GM21619 (cell line): ENCODE measurements around the gene KCTD14.
"Not testable (repeated sequence)": the region's sequence is repeated elsewhere in the genome, so short reads cannot be mapped to it uniquely, and the experiment has no call there.

Experiments
- ATAC-seq: cut with Tn5 transposase; IDR thresholded peaks from one replicate; pipeline ENCODE4 v1.9.1; 2021; ENCODE audit not compliant: unreplicated experiment

Gene KCTD14, protein sequence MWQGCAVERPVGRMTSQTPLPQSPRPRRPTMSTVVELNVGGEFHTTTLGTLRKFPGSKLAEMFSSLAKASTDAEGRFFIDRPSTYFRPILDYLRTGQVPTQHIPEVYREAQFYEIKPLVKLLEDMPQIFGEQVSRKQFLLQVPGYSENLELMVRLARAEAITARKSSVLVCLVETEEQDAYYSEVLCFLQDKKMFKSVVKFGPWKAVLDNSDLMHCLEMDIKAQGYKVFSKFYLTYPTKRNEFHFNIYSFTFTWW

DNA sequence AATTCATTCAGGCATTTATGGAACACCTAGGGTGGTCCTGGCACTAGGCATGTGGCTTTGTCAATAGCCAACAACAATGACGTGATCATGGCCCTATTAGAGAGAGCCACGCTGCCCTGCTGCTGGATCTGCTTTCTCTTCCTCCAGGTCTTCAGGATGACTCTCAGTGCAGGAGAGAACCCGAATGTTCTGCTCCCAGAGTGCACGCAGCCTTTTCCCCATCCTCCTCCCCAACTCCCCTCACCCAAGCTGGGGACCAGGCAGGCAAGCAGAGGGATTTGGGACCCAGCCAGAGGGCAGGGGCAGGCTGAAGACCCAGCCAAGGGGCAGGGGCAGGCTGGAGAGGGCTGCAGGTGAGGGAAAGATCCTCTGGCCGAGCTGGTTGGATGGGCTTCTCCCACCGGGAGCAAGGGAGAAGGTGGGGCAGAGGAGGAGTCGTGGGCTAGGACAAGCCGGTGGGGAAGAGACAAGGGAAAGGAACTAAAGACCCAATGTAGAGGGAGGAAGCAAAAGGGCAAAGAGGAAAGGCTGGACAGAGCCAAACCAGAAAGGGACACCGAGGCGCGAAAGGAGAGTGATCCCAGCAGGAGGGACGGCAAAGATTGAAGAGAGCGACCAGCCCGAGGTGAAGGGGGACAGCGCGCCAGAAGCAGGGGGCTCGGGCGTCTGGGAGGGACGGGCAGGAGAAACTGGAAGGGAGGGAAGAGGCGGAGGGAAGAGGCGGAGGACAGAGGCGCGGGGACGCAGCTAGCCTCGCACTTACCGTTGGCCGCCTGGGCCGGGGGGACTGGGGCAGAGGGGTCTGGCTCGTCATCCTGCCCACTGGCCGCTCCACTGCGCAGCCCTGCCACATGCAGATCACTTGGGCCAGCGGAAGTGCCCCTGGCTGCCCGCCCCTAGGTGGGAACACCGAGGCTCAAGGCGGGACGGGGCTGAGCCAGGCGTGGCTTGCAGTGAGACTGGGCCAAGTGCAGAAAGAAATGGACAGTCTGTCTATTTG lies at the start of gene KCTD14:
KCTD14 (minus strand) TSS at position 880 of the 1,000 bp plus-strand sequence; CDS start at position 853, 27 bp downstream.
- no peak for ATAC-seq

DNA sequence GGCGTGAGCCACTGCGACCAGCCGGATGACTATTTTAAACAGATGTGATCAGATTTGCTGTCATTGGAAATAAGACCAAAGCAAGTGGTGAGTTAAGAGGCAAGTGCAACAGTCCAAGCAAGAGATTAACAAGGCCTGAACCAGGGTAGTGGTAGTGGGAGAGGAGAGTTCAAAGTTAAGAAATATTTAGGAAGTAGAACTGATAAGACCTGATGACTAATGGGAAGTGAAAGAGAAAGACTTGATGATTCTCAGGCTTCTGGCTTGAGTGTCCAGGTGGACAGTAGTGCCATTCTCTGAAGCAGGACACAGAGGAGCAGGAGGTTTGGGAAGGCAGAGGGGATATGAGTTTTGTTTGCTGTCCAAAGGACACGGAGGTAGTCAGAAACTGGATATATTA lies 49.4 kb upstream of the KCTD14 start:
- ATAC-seq, result no peak

DNA sequence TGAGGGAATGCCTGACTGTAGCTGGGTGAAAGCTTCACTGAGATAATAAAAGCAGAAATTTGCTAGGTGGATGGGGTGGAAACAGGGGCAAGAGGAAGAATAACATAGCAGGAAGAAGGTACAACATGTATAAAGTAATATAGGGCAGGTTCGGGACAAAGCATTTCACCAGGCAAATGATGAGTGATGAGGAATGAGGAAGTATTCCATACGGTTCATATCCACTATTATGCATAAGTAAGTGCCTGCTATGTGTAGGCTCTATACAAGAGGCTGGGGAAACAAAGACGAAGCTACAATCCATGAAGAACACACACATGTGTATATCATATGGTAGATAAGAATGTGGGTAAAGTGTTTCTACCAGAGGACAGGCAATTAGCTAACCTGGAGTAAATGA lies 48.6 kb upstream of the KCTD14 start:
- ATAC-seq, result no peak

DNA sequence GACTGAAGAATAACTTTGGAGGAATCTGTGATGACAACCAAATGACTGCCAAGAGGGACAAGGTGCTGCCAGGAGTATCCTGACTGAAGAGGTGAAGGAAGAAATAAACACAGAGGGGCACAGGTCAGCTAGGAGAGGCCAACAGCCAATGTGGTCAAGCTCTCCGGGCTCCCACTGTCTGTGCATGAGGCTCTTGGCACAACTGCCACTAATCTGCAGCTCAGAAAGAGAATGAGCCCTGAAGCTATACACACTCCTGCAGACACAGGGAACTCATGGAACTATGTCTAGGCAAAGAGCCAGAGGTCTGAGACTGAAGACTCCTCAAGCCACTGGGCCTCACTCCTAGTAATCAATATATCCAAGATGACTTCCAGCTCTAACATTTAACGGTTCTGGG lies 47.5 kb upstream of the KCTD14 start:
- ATAC-seq, result no peak

DNA sequence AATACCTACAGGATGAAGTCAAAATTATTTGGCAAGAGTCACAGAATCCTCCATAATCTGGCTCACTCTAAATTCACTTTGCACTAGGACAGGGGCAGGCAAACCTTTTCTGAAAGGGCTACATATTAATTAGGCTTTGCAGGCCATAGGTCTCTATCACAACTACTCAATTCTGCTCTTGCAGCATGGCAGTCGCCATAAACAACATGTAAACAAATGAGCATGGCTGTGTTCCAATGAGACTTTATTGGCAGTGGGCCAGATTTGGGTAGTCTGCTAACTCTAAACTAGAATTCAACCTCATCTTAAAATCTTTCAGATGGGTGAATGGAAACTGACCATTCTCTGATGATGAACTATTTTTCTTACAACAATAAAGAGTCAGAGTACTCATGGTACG lies 46.4 kb upstream of the KCTD14 start:
- no peak for ATAC-seq

DNA sequence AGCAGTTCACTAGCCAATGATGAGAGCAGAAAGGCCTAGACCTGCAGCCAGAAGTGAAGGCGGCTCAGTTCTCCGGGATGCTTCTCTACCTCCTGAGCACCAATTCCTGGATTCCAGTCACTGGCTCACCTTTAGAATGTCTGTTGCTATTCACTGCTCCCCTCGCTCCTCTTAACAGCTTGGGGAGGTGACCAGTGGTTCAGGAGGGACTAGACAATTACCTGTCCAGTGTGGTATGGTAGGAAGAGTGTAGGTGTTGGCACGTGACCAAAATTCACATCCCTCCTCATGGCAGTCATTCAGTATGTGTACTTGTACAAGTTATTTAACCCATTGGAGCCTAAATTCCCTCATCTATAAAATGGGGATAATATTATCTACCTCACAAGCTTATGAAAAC lies 44.6 kb upstream of the KCTD14 start:
- ATAC-seq, result no peak

DNA sequence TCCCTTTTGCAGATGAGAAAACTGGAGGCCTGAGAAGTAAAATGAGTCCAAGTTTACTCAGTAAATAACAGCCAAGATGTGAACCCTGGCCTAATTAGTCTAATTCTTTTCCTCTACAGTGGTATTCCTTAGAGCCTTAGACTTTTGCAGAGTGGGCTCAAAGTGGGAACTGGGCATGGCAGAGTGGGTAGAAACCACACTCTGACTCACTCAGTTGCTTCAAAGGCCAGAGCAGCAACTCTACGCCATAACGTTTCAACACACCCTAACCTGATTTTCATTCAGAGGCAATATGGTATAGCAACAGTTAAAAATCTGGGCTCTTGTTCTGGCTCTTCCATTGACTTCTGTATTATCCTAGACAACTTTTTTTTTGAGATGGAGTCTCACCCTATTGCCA lies 43.4 kb upstream of the KCTD14 start:
- ATAC-seq, result no peak

DNA sequence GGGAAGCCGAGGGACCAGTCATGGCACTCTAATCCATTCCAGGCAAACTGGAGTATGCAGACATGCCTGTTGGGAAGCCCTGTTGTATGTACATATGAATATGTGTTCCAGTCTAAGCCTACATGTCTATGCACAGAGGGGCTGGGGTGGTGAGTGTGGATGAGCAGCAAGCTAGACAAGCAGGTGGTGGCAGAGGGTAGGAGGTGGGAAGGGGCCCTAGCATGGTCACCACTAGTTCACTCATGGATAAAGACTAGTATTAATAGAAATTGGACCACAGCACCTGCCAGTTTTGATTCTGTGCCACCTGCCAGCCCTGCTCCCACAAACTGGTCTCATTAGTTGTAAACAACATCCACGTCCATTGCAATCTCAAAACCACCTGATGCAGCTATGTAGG lies 42.1 kb upstream of the KCTD14 start:
- ATAC-seq, result no peak

DNA sequence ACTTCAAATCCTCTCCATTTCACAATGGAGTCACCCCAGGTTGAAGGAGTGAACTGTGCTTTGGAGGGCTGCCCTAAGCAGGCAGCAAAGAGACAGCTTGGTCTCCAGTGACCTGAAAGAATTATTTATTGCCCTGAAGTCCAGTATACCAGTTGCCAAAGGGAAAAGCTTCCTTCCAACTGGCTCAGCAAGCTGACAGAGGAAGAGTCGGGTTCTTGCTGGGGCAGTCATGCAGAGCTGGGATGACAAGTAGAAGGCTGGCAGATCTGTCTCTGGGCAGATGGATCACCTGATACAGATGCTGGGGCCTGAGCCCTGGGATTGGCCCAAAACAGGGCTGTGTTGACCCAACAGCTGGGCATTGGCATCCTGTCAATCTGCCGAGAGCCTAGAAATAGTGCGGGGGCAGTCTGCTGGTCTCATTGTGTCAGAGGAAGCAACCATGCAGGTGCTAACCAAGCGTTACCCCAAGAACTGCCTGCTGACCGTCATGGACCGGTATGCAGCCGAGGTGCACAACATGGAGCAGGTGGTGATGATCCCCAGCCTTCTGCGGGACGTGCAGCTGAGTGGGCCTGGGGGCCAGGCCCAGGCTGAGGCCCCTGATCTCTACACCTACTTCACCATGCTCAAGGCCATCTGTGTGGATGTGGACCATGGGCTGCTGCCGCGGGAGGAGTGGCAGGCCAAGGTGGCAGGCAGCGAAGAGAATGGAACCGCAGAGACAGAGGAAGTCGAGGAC lies 40.5 kb upstream of the KCTD14 start, which contains the start of gene THRSP:
THRSP (plus strand) TSS at position 422 of the 742 bp plus-strand sequence; CDS start at position 443, 21 bp downstream.
- no peak for ATAC-seq

DNA sequence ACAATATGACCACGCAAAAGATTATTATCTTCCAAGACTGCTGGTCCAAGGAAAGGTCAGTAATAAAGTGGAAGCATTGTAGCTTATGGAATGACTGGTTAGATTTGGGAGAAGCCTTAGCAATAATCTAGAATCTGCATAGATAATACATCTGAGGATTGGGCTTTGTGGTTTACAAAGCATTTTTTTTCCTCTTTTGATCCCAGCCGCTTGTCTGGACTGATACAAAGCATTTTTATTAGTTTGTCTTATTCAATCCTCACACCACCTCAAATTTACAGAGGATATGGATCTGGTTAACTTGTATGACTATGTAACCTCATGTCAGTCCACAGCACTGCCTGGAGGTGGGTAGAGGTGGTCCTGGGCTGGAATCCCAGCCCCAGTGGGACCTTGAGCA lies 39.6 kb upstream of the KCTD14 start:
- no peak for ATAC-seq

DNA sequence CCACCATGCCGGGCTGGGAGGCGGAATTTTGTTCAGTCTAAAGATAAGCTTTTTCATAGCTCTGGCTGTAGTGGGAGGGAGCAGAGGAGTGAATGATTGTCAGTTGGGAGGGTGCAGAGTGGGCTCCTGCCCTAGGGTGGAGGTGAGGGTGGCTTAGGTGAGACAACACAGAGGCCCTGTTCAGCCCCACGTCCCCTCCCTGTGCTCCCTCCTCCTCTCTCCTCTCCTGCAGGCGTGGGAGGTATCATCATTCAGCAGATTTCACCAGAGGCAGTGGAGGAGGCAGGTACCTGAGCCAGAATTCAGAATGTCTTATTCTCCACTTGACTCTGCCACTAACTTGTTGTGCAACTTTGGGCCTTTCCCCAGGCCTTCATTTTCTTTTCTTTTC lies 38.8 kb upstream of the KCTD14 start:
- no peak for ATAC-seq

DNA sequence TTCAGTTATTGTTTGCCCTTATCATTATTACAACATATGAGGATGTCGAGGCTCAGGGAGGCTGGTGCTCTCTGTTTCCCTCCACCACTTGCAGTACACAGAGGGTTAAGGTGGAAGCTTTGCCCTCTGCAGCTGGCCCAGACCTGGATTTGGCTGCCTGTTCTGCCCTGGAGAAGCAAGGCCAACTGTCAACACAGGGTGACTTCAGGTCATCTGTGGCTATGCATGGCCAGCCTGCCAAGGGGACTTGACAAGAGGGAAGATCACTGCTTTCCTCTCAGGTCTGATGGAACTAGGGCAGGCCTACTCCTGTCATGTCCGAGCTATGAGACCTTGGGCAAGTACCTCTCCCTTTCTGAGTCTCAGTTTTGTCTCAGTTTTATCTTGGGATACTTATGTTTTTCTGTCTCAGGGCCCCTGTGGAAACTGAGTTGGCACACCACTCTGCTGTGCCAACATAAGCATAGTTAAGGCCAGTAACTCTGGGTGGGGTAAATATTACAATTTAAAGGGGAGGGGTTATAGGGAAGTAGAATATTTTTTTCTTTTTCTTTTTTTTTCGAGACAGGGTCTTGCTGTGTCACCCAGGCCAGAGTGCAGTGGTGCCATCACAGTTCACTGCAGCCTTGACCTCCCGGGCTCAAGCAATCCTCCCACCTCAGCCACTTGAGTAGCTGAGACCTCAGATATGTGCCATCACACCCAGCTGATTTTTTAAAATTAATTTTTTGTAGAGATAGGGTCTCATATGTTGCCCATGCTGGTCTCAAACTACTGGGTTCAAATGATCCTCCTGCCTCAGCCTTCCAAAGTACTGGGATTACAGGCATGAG lies 38.2 kb upstream of the KCTD14 start:
- ATAC-seq, result no peak

DNA sequence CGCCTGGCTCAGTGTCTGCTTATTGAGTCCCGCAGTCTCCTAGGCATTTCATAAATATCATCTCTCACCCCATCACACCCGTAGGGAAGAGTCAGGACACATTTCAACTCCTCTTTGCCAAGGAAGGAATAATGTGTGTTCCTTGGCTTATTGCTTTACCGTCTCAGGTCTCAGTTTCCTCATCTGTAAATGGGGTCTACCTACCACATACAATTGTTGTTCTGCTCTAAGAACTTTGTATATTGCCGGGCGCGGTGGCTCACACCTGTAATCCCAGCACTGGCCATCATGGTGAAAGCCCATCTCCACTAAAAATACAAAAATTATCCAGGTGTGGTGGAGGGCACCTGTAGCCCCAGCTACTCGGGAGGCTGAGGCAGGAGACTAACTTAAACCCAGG lies 37.5 kb upstream of the KCTD14 start:
- no peak for ATAC-seq

DNA sequence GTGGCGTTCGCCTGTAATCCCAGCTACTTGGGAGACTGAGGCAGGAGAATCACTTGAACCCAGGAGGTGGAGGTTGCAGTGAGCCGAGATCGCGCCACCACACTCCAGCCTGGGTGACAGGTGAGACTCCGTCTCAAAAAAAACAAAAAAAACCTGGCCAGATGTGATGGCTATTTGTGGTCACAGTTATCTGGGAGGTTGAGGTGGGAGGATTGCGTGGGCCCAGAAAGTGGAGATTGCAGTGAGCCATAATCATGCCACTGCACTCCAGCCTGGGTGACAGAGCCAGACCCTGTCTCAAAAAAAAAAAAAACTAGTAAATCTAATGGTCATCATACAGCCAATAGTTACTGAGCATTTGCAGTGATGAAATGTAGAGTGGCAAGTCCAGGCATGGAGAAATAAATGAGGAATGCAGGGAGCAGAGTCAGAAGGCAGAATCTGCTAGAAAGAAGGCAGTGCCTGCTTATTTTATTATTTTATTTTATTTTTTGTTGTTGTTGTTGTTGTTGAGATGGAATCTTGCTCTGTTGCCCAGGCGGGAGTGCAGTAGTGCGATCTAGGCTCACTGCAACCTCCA lies 36.8 kb upstream of the KCTD14 start:
- ATAC-seq, result not testable (repeated sequence)

DNA sequence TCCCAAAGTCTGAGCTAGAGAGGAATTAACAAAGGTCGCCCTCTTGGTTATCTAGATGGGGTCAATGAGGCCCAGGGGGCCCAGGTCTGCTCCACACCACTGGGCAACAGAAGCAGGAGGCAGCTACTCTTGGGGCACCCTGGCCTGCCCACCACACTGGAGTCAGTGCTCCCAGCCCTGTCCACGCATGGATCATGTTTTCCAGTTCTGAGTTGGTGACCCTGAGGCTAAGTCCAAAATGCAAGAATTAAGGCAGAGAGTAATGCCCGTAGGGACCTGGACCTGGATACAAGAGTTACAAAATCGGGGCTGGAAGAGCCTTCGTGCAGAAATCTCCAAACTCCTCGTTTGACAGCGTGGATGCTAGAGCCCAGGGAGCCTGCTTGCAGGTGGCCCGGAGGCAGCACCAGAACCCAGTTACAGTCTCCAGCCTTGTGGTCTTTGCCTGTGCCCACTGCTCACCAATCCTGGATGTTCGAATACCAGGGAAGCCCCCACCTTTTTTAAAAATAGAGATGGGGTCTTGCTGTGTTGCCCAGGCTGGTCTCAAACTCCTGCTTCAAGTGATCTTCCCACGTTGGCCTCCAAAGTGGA lies 34.5 kb upstream of the KCTD14 start:
- ATAC-seq, result no peak

DNA sequence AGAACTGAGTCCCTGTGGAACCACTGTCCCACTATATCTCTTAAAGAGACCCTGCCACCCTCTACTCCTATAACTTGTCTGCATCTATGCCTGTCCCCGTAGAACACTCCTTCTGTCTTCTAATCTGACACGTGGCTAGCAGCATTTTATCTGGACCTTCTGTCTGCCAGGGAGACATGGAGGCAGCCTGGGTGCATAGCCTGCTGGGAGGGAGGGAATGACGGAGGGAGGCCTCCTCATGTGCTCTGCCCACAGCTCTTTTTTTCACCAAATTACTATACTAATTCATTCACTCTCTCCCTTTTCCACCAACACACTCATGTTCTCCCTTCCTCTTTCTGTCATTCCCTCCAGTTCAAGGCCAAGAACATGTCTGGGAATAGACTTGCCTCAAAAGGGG lies 33.0 kb upstream of the KCTD14 start:
- no peak for ATAC-seq

DNA sequence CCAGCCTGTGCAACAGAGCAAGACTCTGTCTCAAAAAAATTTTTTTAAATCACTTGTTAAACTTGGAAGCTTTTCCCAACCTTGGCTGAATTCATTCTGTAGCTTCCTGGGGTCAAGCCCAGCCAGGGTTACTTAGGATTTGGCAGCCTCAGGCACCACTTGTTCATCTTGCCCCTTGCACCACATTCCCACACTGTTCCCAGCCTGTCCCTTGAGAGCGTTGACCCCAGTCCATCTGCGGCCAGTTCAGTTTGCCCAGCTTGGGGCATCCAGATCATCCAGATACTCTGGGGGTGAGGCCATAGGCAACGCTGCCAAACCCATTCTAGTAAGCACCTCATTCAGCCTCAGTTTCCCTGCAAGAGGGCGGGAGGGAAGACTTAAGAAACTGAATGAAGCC lies 31.9 kb upstream of the KCTD14 start:
- no peak for ATAC-seq

DNA sequence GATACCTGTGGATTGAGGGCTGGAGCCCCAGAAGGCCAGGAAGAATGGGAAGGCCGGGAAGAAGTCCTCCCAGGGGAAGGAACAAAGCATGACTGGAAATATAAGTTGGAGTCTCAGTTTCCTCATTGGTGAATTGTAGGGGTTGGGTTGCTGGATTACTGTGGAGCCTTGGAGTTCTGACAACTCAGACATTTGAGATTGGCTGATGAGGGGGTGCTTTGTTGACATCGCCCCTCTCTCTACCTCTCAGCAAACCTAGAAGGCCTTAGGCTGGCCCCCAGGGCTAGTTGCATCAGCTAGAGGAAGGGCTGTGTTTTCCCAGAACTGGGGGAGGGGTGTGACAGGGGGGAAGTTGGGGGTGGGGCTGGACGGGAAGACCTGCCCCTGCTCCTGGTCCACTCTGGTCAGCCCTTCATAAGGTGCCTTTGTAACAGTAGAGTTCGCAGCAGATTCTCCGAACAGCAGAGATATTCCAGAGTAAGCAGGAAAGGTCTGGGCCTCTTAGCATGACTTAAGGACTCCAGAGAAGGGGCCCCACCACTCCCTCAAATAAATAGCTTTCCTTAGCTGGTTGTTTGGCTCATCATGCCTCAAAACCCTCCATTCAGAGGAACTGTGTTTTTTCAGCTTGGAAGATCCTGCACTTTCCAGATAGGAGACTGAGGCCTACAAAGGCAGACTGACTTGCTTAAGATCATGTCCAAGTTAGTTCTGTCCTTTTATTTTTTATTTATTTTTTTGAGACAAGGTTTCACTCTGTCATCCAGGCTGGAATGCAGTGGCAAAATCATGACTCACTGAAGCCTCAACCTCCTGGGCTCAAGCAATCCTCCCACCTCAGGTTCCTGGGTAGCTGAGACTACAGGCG lies 28.1 kb upstream of the KCTD14 start:
- ATAC-seq, result no peak

DNA sequence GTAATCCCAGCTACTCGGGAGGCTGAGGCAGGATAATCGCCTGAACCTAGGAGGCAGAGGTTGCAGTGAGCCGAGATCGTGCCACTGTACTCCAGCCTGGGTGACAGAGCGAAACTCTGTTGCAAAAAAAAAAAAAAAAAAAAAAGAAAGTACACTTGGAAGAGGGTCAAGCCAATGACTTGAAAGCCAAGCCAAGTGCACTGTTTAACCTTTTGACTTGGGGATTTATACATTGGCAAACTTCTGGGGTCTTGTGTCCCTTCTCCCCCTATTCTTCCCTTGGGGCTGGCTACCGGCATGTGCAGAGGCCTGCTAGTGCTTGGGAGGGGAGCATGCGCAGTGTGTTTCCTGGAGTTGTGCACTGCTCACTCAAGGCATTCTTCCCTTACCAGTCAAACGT lies 26.3 kb upstream of the KCTD14 start:
- ATAC-seq, result no peak
